SH-SY5Y (cell line): ENCODE data around the gene VDAC2.

Source experiments
- GATA2 ChIP-seq: IDR thresholded peaks from 2 replicates; pipeline ENCODE4 v1.6.1; 2011; ENCODE audit warnings: mild to moderate bottlenecking, low read depth, low read length
- GATA3 ChIP-seq: IDR thresholded peaks from 2 replicates; pipeline ENCODE4 v1.6.1; 2011; ENCODE audit warnings: low read depth, mild to moderate bottlenecking, low read length, moderate library complexity

DNA sequence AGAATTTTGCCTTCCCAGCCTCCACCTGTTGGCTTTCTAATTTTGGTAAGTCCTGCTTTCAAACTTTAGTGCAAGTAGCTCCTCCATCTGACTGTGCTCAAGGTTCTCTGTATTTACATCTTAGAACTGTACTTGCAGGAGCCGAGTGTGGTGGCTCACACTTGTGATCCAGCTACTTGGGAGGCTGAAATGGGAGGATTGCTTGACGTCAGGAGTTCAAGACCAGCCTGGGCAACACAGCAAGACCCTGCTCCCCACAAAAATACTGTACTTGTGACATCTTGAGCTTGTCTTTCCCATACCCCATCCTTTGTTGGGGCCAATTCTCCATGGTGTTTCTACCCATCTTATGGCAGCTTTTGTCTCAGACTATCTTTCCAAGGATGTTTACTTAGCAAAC lies 4.7 kb upstream of the VDAC2 start:
- no peak for TF ChIP-seq GATA3
- TF ChIP-seq GATA2 = no peak
